Stimulated activated CD4-positive, alpha-beta T cell treated with anti-CD3 and anti-CD28 coated beads, TNF-alpha, amount 100 ng/mL, for 1 hour (primary cell): ENCODE results near the gene ACY1.

Experiments used
- DNase-seq, 3 donors: peaks; one replicate each; pipeline ENCODE4 v3.0.0-alpha.2; 2020; ENCODE audit warnings: low read depth in 3 of 3, low spot score in 1 of 3

Gene ACY1

GRCh38 chr3:51982838-51983577, at the start of gene ACY1:
TSS of gene ACY1 (plus strand) at chr3:51983535. CDS start at chr3:51984065, 530 bp downstream.
- peak in 2 of 3 donors; percentile 19 to 61 for DNase-seq

- DNase-seq: no peak
These were observed 49.0 kb upstream of the ACY1 start for GRCh38 chr3:51934139-51934850.

- no peak for DNase-seq
These were observed 48.1 kb upstream of the ACY1 start for GRCh38 chr3:51934991-51935885.

- no peak for DNase-seq
These were observed 47.2 kb upstream of the ACY1 start for GRCh38 chr3:51935886-51936755.

- DNase-seq: no peak
These were observed 46.3 kb upstream of the ACY1 start for GRCh38 chr3:51937014-51937413.

GRCh38 chr3:51937611-51938450, 45.5 kb upstream of the ACY1 start:
- DNase-seq: no peak

GRCh38 chr3:51938780-51939425, 44.4 kb upstream of the ACY1 start:
- no peak for DNase-seq

GRCh38 chr3:51940648-51941462, 42.5 kb upstream of the ACY1 start:
- DNase-seq: no peak

GRCh38 chr3:51941463-51941797, 41.9 kb upstream of the ACY1 start:
- DNase-seq: no peak

- DNase-seq: peak; percentile 97 to 99 (median 98)
These were observed 41.3 kb upstream of the ACY1 start, which contains the start of the genes PARP3 and RRP9 for GRCh38 chr3:51941798-51942602. TSS of gene PARP3 (plus strand) at chr3:51942363. CDS start at chr3:51943356, 993 bp downstream. TSS of gene RRP9 (minus strand) at chr3:51941904. CDS start at chr3:51941867, 37 bp downstream.

GRCh38 chr3:51942603-51943450, 40.5 kb upstream of the ACY1 start:
- DNase-seq: peak in 1 of 3 donors; percentile 38

GRCh38 chr3:51943451-51944391, 39.6 kb upstream of the ACY1 start:
- DNase-seq: no peak

GRCh38 chr3:51944451-51945021, 38.8 kb upstream of the ACY1 start:
- no peak for DNase-seq

GRCh38 chr3:51945031-51945840, 38.1 kb upstream of the ACY1 start:
- no peak for DNase-seq
